GM12874 (cell line): Measurements from ENCODE around the gene FZD1.

Source experiments
- CTCF ChIP-seq: IDR thresholded peaks from 2 replicates; pipeline ENCODE4 v1.5.1; 2011; ENCODE audit warnings: low read depth, mild to moderate bottlenecking, control low read depth, low read length, moderate library complexity; ENCODE audit not compliant: insufficient read depth

Gene FZD1

GRCh38 chr7:91264046-91264923, at the start of gene FZD1:
FZD1 (plus strand) TSS chr7:91264433; CDS start chr7:91264881, 448 bp downstream.
- no peak for TF ChIP-seq CTCF

- no peak for TF ChIP-seq CTCF
These were observed 37.8 kb upstream of the FZD1 start for GRCh38 chr7:91226411-91226810.

DNA sequence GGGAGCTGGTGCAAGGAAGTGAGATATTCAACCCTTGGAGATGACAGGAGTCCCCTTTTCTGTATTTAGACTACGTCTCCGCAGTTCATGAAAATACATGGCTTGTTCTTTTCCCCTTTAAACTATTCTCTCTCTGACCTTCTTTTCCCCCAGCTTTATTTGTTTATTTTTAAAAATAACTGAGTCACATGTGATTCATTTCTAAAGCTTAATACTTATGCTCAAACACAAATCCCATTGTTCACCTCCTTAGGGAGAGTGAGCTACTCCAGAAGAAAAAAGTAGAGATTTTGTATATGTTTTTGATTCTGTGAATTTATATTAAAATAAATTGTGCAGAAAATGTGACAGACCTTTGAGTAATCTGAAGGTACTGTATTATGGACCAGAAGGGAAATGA, 35.9 kb upstream of the FZD1 start:
- no peak for TF ChIP-seq CTCF

DNA sequence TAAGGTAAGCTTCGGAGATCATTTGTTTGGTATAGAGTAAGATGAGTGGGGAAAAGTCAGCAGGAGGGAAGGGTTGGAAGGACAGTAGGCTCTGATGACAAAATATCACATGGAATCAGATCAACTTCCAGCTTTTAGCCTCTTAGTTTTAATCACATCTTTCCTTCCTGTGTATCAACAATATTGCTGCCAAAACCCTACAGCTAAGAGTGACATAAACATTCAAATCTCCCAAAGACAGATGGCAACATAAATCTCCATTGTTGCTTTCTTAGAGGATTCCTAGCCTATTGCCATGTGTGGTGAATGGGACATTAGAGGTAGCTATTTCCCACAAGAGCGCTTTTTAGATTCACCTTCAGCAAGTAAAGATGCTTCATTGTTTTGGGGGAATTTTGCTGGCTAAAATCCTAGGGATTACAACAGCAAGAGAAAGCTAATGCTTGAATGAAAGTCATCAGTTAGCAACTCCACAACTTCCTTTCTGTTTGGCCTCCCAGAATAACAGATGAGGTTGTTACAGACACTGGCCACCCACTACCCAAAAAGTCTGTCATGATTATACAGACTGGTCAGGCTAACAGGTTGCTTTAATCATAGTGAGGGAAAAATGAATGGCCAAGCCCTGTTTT, 35.2 kb upstream of the FZD1 start:
- TF ChIP-seq CTCF = no peak

DNA sequence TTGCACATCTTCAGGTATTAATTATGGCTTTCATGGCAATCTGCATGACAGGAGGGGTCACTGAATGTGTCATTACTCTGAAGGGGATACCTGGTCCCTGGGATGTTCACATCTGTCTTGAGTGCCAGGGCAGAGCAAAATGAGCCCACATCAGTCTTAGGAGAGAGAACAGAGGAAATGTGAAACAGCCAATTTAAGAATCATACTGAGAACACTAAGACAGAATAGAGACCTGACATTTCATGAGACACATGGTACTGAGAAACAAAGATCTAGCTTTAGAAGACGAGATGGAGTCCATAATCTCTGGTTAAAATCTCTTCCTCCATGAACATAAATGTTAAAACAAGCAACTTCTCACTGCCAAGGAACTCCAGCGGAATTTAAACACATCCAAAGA, 34.1 kb upstream of the FZD1 start:
- TF ChIP-seq CTCF = no peak

DNA sequence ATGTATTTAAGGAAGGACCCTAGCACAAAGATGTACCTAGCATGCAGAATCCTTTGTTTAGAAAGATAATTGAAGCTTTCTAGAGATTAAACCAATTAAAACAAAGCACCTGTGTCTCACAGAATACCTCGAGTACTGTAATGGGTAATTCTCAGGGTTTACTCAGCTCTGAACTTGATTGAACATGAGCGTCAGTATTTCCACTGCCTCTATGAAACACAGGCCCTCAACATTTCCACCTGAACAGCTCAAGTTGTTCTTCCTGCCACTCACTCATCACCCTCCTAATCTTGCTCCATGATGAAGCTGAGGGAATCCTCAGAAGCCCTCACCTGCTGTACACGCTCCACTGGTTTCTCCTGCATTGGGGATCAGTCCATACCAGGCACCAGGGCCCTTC, 33.7 kb upstream of the FZD1 start:
- no peak for TF ChIP-seq CTCF

- no peak for TF ChIP-seq CTCF
These were observed 31.0 kb upstream of the FZD1 start for GRCh38 chr7:91233212-91233611.
